Esophagus squamous epithelium (tissue), 5 donors: Measurements from ENCODE around the gene CYP2S1. TPM values are rescaled to one million over a fixed set of nuclear protein-coding genes. Genes with fewer than 3 reads are reported as not detected.
A peak's percentile ranks its signal among the peaks of the same experiment; 100 is the strongest.
"Not testable (repeated sequence)": the region's sequence is repeated elsewhere in the genome, so short reads cannot be mapped to it uniquely, and the experiment has no call there.

Experiments used
- DNase-seq: peaks from one replicate; lab custom pipeline; 2025; lab: John Stamatoyannopoulos, UW
- H3K27ac ChIP-seq, 4 donors: fragments of 200-600 bp; sonication (generic); one replicate each; pipeline ENCODE4 v1.5.1; 2016 to 2019; ENCODE audit warnings: mild to moderate bottlenecking in 1 of 4
- H3K27me3 ChIP-seq, 4 donors: fragments of 200-600 bp; sonication (generic); 1 replicate in 3 of 4; 2 replicates in 1 of 4; pipeline versions ENCODE4 v1.5.1 to v1.6.0; 2017 to 2021; ENCODE audit warnings: antibody characterized with exemption in 1 of 4
- H3K36me3 ChIP-seq, 3 donors: fragments of 200-600 bp; sonication (generic); one replicate each; pipeline ENCODE4 v1.5.1; 2016 to 2019
- H3K4me1 ChIP-seq, 3 donors: fragments of 200-600 bp; sonication (generic); one replicate each; pipeline ENCODE4 v1.5.1; 2017 to 2019
- H3K4me3 ChIP-seq, 4 donors: fragments of 200-600 bp; sonication (generic); 1 replicate in 3 of 4; 2 replicates in 1 of 4; pipeline ENCODE4 v1.5.1; 2016 to 2019; ENCODE audit warnings: mild to moderate bottlenecking in 2 of 4, moderate library complexity in 1 of 4
- H3K9me3 ChIP-seq, 3 donors: fragments of 200-600 bp; sonication (generic); one replicate each; pipeline ENCODE4 v1.5.1; 2016 to 2019
- POLR2A ChIP-seq, 4 donors: fragments of 450-650 bp; IDR thresholded peaks; one replicate each; pipeline ENCODE4 v1.6.1; 2017; ENCODE audit warnings: antibody characterized with exemption in 4 of 4, mild to moderate bottlenecking in 4 of 4, moderate library complexity in 3 of 4
- WGBS, 2 donors: methylation state at CpG; one replicate each; pipeline ENCODE4 v1.1.5; 2018; 5-methylcytosine and 5-hydroxymethylcytosine counted together
- intact Hi-C: fragments of 100-400 bp; cut with DNase I; formaldehyde crosslinking; loops from one replicate; pipeline ENCODE4 v1.15.0; 2022
- total RNA-seq, 4 donors: library from RNA; depleted of rRNA; stranded (reverse); fragments of >200 nt; gene quantifications; one replicate each; pipeline ENCODE4 v1.1.0, GENCODE V29; 2016
- TF ChIP-seq, protein P1 (sequence below), 6 experiments: fragments of 450-650 bp in 4 of 6; fragments of 200-600 bp in 2 of 6; sonication (generic) in 2 of 6; IDR thresholded peaks; one replicate each; pipeline ENCODE4 v1.5.1; 2016 to 2019; ENCODE audit warnings: antibody characterized with exemption in 6 of 6, mild to moderate bottlenecking in 4 of 6, moderate library complexity in 4 of 6
- donor health status: DM: yes; HTN: yes; CAD: no.

Gene CYP2S1, protein sequence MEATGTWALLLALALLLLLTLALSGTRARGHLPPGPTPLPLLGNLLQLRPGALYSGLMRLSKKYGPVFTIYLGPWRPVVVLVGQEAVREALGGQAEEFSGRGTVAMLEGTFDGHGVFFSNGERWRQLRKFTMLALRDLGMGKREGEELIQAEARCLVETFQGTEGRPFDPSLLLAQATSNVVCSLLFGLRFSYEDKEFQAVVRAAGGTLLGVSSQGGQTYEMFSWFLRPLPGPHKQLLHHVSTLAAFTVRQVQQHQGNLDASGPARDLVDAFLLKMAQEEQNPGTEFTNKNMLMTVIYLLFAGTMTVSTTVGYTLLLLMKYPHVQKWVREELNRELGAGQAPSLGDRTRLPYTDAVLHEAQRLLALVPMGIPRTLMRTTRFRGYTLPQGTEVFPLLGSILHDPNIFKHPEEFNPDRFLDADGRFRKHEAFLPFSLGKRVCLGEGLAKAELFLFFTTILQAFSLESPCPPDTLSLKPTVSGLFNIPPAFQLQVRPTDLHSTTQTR
- total RNA-seq: 10 to 100 TPM; 12.4 to 20.3 (median 15.2) TPM

DNA sequence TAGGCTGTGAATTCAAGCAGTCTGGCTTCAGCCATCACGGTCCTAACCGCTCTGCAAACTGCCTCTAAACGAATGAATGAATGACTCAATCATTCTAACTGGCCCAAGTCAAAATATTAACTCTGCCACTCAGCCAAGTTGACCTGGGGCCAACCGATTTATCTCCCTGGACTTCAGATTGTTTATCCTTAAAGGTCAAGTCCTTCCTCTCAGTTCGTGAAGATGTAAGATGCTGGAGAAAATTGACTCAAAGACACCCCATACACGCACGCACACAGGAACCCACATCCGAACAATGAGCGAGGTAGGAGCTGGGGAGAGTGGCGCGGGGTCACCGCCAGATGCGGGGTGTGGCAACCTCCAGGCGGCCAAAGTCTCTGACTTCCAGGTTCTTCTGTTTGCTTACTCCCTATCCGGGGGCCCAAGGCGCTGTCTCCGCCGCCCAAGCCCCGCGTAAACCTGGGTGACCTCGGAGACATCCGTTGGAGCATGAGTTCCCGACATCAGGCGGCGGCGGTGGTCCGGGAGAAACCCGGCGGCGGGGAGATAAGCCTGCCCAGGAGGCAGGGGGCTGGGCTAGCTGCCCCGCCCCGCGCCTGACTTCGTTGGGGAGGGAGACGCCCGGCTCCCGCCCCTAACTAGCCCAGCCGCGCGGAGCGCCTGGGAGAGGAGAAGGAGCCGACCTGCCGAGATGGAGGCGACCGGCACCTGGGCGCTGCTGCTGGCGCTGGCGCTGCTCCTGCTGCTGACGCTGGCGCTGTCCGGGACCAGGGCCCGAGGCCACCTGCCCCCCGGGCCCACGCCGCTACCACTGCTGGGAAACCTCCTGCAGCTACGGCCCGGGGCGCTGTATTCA lies at the start of gene CYP2S1:
TSS of gene CYP2S1 (plus strand) at position 646 of the 856 bp plus-strand sequence. CDS start at position 692, 46 bp downstream.
- Histone ChIP-seq H3K27me3 (peaks cover 0 to 63% (median 3%) of the 10 kb centered on the region in 4 donors), H3K36me3 (no peaks in the 10 kb centered on the region), H3K4me1 (peaks cover 9 to 52% (median 16%) of the 10 kb centered on the region in 3 donors), H3K27ac (peak within 1 kb of the TSS; percentile 39 to 77 (median 72)), H3K4me3 (peak within 1 kb of the TSS; percentile 45 to 69 (median 50)), H3K9me3 (no peaks in the 10 kb centered on the region)
- no peak for DNase-seq
- intact Hi-C loops: no loop called here
- WGBS, 2 donors: 3 to 6% methylated on average over 10 to 20 of the region's 58 CpGs
- TF ChIP-seq, protein P1, sequence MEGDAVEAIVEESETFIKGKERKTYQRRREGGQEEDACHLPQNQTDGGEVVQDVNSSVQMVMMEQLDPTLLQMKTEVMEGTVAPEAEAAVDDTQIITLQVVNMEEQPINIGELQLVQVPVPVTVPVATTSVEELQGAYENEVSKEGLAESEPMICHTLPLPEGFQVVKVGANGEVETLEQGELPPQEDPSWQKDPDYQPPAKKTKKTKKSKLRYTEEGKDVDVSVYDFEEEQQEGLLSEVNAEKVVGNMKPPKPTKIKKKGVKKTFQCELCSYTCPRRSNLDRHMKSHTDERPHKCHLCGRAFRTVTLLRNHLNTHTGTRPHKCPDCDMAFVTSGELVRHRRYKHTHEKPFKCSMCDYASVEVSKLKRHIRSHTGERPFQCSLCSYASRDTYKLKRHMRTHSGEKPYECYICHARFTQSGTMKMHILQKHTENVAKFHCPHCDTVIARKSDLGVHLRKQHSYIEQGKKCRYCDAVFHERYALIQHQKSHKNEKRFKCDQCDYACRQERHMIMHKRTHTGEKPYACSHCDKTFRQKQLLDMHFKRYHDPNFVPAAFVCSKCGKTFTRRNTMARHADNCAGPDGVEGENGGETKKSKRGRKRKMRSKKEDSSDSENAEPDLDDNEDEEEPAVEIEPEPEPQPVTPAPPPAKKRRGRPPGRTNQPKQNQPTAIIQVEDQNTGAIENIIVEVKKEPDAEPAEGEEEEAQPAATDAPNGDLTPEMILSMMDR (IDR thresholded peaks at IDR 0.05): peak in 1 of 6 experiments; percentile 7
- peak in 2 of 4 donors; percentile 23 to 70 for TF ChIP-seq POLR2A (IDR thresholded peaks at IDR 0.05)

DNA sequence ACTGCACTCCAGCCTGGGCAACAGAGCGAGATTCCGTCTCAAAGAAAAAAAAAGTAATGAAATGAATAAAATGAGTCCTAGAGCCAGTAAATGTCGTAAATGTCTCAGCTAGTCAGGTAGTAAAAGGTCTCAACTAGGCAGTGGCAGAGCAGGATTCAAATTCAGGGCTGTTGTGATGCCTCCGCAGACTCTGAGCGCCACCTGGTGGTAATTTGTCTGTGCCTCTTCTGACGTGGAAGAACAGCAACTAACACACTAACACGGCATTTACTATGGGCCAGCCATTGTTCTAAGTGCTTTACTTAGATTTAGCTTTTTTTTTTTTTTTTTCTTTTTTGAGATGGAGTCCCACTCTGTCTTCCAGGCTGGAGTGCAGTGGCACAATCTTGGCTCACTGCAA lies 48.6 kb upstream of the CYP2S1 start:
- TF ChIP-seq POLR2A (IDR thresholded peaks at IDR 0.05): no peak
- TF ChIP-seq, protein P1 (IDR thresholded peaks at IDR 0.05): peak; percentile 78 to 91 (median 86)
- intact Hi-C loops: loop anchor here (5.0 kb wide), 1 partner anchor 172 kb away; no protein-coding TSS in a partner anchor
- DNase-seq: peak; percentile 15
- Histone ChIP-seq H3K9me3 (no peaks in the 10 kb centered on the region), H3K27me3 (peaks cover 0 to 15% (median 0%) of the 10 kb centered on the region in 4 donors), H3K4me1 (peaks cover 0 to 9% (median 0%) of the 10 kb centered on the region in 3 donors), H3K27ac (no peak overlapping the region), H3K4me3 (no peak overlapping the region), H3K36me3 (no peaks in the 10 kb centered on the region)
- 20 to 30% methylated on average over 7 of the region's 7 CpGs for WGBS, 2 donors

DNA sequence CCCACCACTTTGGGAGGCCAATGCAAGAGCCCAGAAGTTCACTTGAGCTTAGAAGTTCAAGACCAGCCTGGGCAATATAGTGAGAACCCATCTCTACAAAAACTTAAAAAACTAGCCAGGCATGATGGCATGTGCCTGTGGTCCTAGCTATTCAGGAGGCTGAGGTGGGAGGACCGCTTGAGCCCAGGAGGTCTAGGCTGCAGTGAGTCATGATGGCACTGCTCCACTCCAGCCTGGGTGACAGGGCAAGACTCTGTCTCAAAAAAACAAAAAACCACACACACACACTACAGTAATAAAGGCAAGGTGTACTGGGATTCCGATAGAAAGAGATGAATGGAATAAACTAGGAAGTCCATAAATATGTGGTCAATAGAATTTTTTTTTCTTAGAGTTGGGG lies 43.2 kb upstream of the CYP2S1 start:
- Histone ChIP-seq H3K4me1 (no peaks in the 10 kb centered on the region), H3K27me3 (peaks cover 0 to 15% (median 0%) of the 10 kb centered on the region in 4 donors), H3K27ac (no peak overlapping the region), H3K9me3 (no peaks in the 10 kb centered on the region), H3K4me3 (no peak overlapping the region), H3K36me3 (no peaks in the 10 kb centered on the region)
- intact Hi-C loops: no loop called here
- DNase-seq: no peak
- TF ChIP-seq, protein P1 (IDR thresholded peaks at IDR 0.05): no peak
- TF ChIP-seq POLR2A (IDR thresholded peaks at IDR 0.05): no peak
- 94 to 96% methylated on average over 1 to 2 of the region's 2 CpGs for WGBS, 2 donors

DNA sequence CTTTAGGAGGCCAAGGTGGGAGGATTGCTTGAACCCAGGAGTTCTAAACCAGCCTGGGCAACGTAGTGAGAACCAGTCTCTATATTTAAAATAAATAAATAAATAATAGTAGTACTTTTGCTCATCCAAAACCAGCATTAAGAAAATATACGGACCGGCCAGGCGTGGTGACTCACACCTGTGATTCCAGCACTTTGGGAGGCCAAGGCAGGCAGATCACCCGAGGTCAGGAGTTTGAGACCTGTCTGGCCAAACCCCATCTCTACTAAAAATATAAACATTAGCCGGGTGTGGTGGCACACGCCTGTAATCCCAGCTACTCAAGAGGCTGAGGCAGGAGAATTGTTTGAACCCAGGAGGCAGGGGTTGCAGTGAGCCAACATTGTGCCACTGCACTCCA lies 42.0 kb upstream of the CYP2S1 start:
- DNase-seq, H3K4me3 ChIP-seq, H3K36me3 ChIP-seq, H3K27ac ChIP-seq, intact Hi-C loops, H3K9me3 ChIP-seq, H3K4me1 ChIP-seq: not testable (repeated sequence)
- 61 to 66% methylated on average over 6 to 7 of the region's 7 CpGs for WGBS, 2 donors
- peaks cover 0 to 15% (median 0%) of the 10 kb centered on the region in 4 donors for H3K27me3 ChIP-seq

DNA sequence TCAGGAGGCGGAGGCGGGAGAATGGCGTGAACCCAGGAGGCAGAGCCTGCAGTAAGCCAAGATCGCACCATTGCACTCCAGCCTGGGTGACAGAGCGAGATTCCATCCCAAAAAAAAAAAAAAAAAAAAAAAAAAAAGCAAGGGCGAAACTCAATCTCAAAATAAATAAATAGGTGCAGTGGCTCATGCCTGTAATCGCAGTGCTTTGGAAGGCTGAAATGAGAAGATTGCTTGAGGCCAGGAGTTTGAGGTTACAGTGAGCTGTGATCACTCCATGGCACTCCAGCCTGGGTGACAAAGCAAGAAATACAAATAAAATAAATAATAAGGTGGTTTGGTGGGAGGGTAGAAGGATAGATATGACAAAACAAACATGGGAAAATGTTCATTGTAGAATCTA lies 39.0 kb upstream of the CYP2S1 start:
- no peak for DNase-seq
- H3K9me3 ChIP-seq: peaks cover 0 to 8% (median 0%) of the 10 kb centered on the region in 3 donors
- H3K4me1 ChIP-seq: no peaks in the 10 kb centered on the region
- no peaks in the 10 kb centered on the region for H3K27me3 ChIP-seq
- intact Hi-C loops: no loop called here
- no peak overlapping the region for H3K27ac ChIP-seq
- H3K36me3 ChIP-seq: no peaks in the 10 kb centered on the region
- no peak overlapping the region for H3K4me3 ChIP-seq
- 87 to 88% methylated on average over 3 to 7 of the region's 7 CpGs for WGBS, 2 donors
- no peak for TF ChIP-seq POLR2A (IDR thresholded peaks at IDR 0.05)
- TF ChIP-seq, protein P1 (IDR thresholded peaks at IDR 0.05): no peak
